Bronchial epithelial cell (primary cell): ENCODE data around the gene CHAF1A. TPM values are rescaled to one million over a fixed set of nuclear protein-coding genes. Genes with fewer than 3 reads are reported as not detected.

Experiments
- DNase-seq: peaks from one replicate; pipeline ENCODE4 v3.0.0-alpha.2; 2010; ENCODE audit warnings: low read depth
- FAIRE-seq: peaks from 2 replicates; lab custom pipeline; 2011; peaks lifted over from hg19 to GRCh38; lab: Jason Lieb, UNC
- H3K27me3 ChIP-seq: 2 replicates; pipeline ENCODE4 v1.5.1; 2011; ENCODE audit warnings: low read length; ENCODE audit not compliant: control insufficient read depth, insufficient read depth
- H3K36me3 ChIP-seq: 2 replicates; pipeline ENCODE4 v1.5.1; 2011; ENCODE audit warnings: low read length; ENCODE audit not compliant: control insufficient read depth, insufficient read depth
- H3K4me3 ChIP-seq: 2 replicates; pipeline ENCODE4 v1.5.1; 2011; ENCODE audit warnings: mild to moderate bottlenecking, low read depth, low read length, control low read depth
- CTCF ChIP-seq: IDR thresholded peaks from 2 replicates; pipeline ENCODE4 v1.5.1; 2011; ENCODE audit warnings: mild to moderate bottlenecking, moderate library complexity, low read length, control low read depth, inconsistent platforms; ENCODE audit not compliant: insufficient read depth, severe bottlenecking
- total RNA-seq: library from RNA; depleted of rRNA; stranded (reverse); fragments of >200 nt; gene quantifications from 2 replicates; pipeline ENCODE4 v1.2.1, GENCODE V29; 2014

CHAF1A gene
- total RNA-seq, 1 donor from 2014 or later = 3.7 TPM

GRCh38 chr19:4376671-4376990, 25.8 kb upstream of the CHAF1A start:
- TF ChIP-seq CTCF = no peak
- no peak overlapping the region for H3K4me3 ChIP-seq
- H3K27me3 ChIP-seq = no peaks in the 10 kb centered on the region
- FAIRE-seq = no peak
- no peak for DNase-seq
- H3K36me3 ChIP-seq = peaks cover 10% of the 10 kb centered on the region

GRCh38 chr19:4376991-4377781, 25.3 kb upstream of the CHAF1A start:
- FAIRE-seq (peak; percentile 76), DNase-seq (peak; percentile 28)
- Histone ChIP-seq H3K4me3 (no peak overlapping the region), H3K27me3 (no peaks in the 10 kb centered on the region), H3K36me3 (peaks cover 11% of the 10 kb centered on the region)
- TF ChIP-seq CTCF = no peak

GRCh38 chr19:4378886-4379285, 23.6 kb upstream of the CHAF1A start:
- no peaks in the 10 kb centered on the region for H3K27me3 ChIP-seq
- DNase-seq (no peak), FAIRE-seq (no peak)
- H3K4me3 ChIP-seq = no peak overlapping the region
- H3K36me3 ChIP-seq = peaks cover 9% of the 10 kb centered on the region
- no peak for TF ChIP-seq CTCF

GRCh38 chr19:4379383-4380253, 22.8 kb upstream of the CHAF1A start:
- H3K36me3 ChIP-seq = peaks cover 14% of the 10 kb centered on the region
- FAIRE-seq (peak; percentile 95), DNase-seq (peak; percentile 98)
- no peak overlapping the region for H3K4me3 ChIP-seq
- no peaks in the 10 kb centered on the region for H3K27me3 ChIP-seq
- TF ChIP-seq CTCF = no peak

GRCh38 chr19:4380254-4380727, 22.1 kb upstream of the CHAF1A start:
- H3K36me3 ChIP-seq = peaks cover 18% of the 10 kb centered on the region
- TF ChIP-seq CTCF = no peak
- DNase-seq (peak; percentile 63), FAIRE-seq (no peak)
- no peaks in the 10 kb centered on the region for H3K27me3 ChIP-seq
- no peak overlapping the region for H3K4me3 ChIP-seq
